HEK293 (cell line): ENCODE results near the gene PERCC1.
"Not testable (repeated sequence)": the region's sequence is repeated elsewhere in the genome, so short reads cannot be mapped to it uniquely, and the experiment has no call there.

Source experiments
- CTCF ChIA-PET: fragments of 350-600 bp; formaldehyde crosslinking; extraction: SDS; loops from one replicate; lab custom pipeline; 2021; ENCODE audit warnings: antibody characterized with exemption; lab: Yijun Ruan, JAX
- POLR2A ChIA-PET: fragments of 300-600 bp; formaldehyde crosslinking; extraction: SDS; loops from one replicate; lab custom pipeline; 2020; ENCODE audit warnings: antibody characterized with exemption, inconsistent platforms; lab: Yijun Ruan, JAX
- H3K27ac ChIP-seq: fragments of 200-500 bp; sonication (Bioruptor generic); 2 replicates; pipeline ENCODE4 v1.5.1; 2014; ENCODE audit warnings: low read depth, low read length, control low read depth, inconsistent platforms; ENCODE audit errors: extremely low read depth
- H3K36me3 ChIP-seq, 2 experiments: fragments of 200-500 bp in 1 of 2; sonication (Bioruptor generic) in 1 of 2; 1 replicate in 1 of 2; 2 replicates in 1 of 2; pipeline ENCODE4 v1.5.1; 2014 to 2017; ENCODE audit warnings: inconsistent platforms in 2 of 2, low read length in 2 of 2; ENCODE audit not compliant: control insufficient read depth in 2 of 2, insufficient read depth in 1 of 2
- H3K4me1 ChIP-seq: fragments of 200-500 bp; sonication (Bioruptor generic); 2 replicates; pipeline ENCODE4 v1.5.1; 2014; ENCODE audit warnings: mild to moderate bottlenecking, low read length, inconsistent platforms; ENCODE audit not compliant: control insufficient read depth, insufficient read depth
- H3K4me3 ChIP-seq: 2 replicates; pipeline ENCODE4 v1.5.1; 2011; ENCODE audit warnings: low read depth, mild to moderate bottlenecking, control low read depth, low read length, moderate library complexity
- H3K9me3 ChIP-seq: fragments of 200-500 bp; sonication (Bioruptor generic); 2 replicates; pipeline ENCODE4 v1.5.1; 2014; ENCODE audit warnings: low read depth, low read length, inconsistent platforms; ENCODE audit not compliant: control insufficient read depth, insufficient read depth
- GLIS1 ChIP-seq: fragments of 450-650 bp; formaldehyde crosslinking; IDR thresholded peaks from 2 replicates; pipeline ENCODE4 v1.5.1; 2016; ENCODE audit warnings: missing biosample characterization, missing genetic modification characterization
- KLF10 ChIP-seq: fragments of 450-650 bp; IDR thresholded peaks from 2 replicates; pipeline ENCODE4 v1.5.1; 2018; ENCODE audit warnings: missing biosample characterization, mild to moderate bottlenecking, missing genetic modification characterization
- PRDM6 ChIP-seq: fragments of 450-650 bp; formaldehyde crosslinking; IDR thresholded peaks from 2 replicates; pipeline ENCODE4 v1.5.1; 2017; ENCODE audit warnings: missing biosample characterization, missing genetic modification characterization
- ZNF146 ChIP-seq: fragments of 450-650 bp; formaldehyde crosslinking; IDR thresholded peaks from 2 replicates; pipeline ENCODE4 v1.5.1; 2016; ENCODE audit warnings: missing biosample characterization, missing genetic modification characterization
- ZNF202 ChIP-seq: fragments of 450-650 bp; formaldehyde crosslinking; IDR thresholded peaks from 2 replicates; pipeline ENCODE4 v1.5.1; 2016; ENCODE audit warnings: missing biosample characterization, missing genetic modification characterization, borderline replicate concordance
- ZNF221 ChIP-seq: fragments of 450-650 bp; formaldehyde crosslinking; IDR thresholded peaks from 2 replicates; pipeline ENCODE4 v1.5.1; 2017; ENCODE audit warnings: missing biosample characterization, missing genetic modification characterization, borderline replicate concordance
- ZNF24 ChIP-seq: fragments of 450-650 bp; formaldehyde crosslinking; IDR thresholded peaks from 2 replicates; pipeline ENCODE4 v1.5.1; 2016; ENCODE audit warnings: missing biosample characterization, missing genetic modification characterization
- ZNF248 ChIP-seq: fragments of 450-650 bp; formaldehyde crosslinking; IDR thresholded peaks from 2 replicates; pipeline ENCODE4 v1.5.1; 2017; ENCODE audit warnings: missing biosample characterization, missing genetic modification characterization
- ZNF266 ChIP-seq: fragments of 450-650 bp; formaldehyde crosslinking; IDR thresholded peaks from 2 replicates; pipeline ENCODE4 v1.5.1; 2016; ENCODE audit warnings: missing biosample characterization, missing genetic modification characterization, low read depth
- ZNF335 ChIP-seq: fragments of 450-650 bp; formaldehyde crosslinking; conservative IDR thresholded peaks from 2 replicates; pipeline ENCODE4 v1.5.1; 2016; ENCODE audit warnings: missing biosample characterization, missing genetic modification characterization
- ZNF629 ChIP-seq: fragments of 450-650 bp; formaldehyde crosslinking; IDR thresholded peaks from 2 replicates; pipeline ENCODE4 v1.5.1; 2017; ENCODE audit warnings: missing biosample characterization, missing genetic modification characterization
- ZNF670 ChIP-seq: fragments of 450-650 bp; formaldehyde crosslinking; IDR thresholded peaks from 2 replicates; pipeline ENCODE4 v1.5.1; 2016; ENCODE audit warnings: missing biosample characterization, missing genetic modification characterization, low read depth
- ZNF747 ChIP-seq: fragments of 450-650 bp; formaldehyde crosslinking; IDR thresholded peaks from 2 replicates; pipeline ENCODE4 v1.5.1; 2016; ENCODE audit warnings: missing biosample characterization, missing genetic modification characterization
- ZNF777 ChIP-seq: fragments of 450-650 bp; formaldehyde crosslinking; IDR thresholded peaks from 2 replicates; pipeline ENCODE4 v1.5.1; 2017; ENCODE audit warnings: missing biosample characterization, missing genetic modification characterization, borderline replicate concordance
- ZNF791 ChIP-seq: fragments of 450-650 bp; formaldehyde crosslinking; IDR thresholded peaks from 2 replicates; pipeline ENCODE4 v1.5.1; 2016; ENCODE audit warnings: missing biosample characterization, missing genetic modification characterization

PERCC1 gene

GRCh38 chr16:1475552-1476114 is 44.8 kb downstream of the PERCC1 start:
- Histone ChIP-seq H3K9me3 (no peaks in the 10 kb centered on the region), H3K27ac (peak overlapping the region; percentile 68), H3K36me3 (no peaks in the 10 kb centered on the region), H3K4me3 (peak overlapping the region; percentile 45), H3K4me1 (peaks cover 3% of the 10 kb centered on the region; the same call in 1 of the 2 replicates)
- POLR2A ChIA-PET, result no interaction called here
- TF ChIP-seq ZNF335 (peak; percentile 93), PRDM6 (tag by site-specific recombination) (no peak)
- CTCF ChIA-PET, result no interaction called here

- POLR2A ChIA-PET, result no interaction called here
- no peak overlapping the region for H3K4me3 ChIP-seq
- no peak for TF ChIP-seq ZNF24 (tag by site-specific recombination)
- TF ChIP-seq ZNF629 (tag by site-specific recombination), result no peak
- no peak for TF ChIP-seq KLF10 (tag by site-specific recombination)
- TF ChIP-seq, all 188 proteins: peak for 0
- no peaks in the 10 kb centered on the region for H3K9me3 ChIP-seq
- peaks cover 3% of the 10 kb centered on the region; the same call in 1 of the 2 replicates for H3K4me1 ChIP-seq
- H3K27ac ChIP-seq, result no peak overlapping the region
- CTCF ChIA-PET, result no interaction called here
- no peaks in the 10 kb centered on the region for H3K36me3 ChIP-seq
Measured at GRCh38 chr16:1477033-1477432, 46.2 kb downstream of the PERCC1 start.

- CTCF ChIA-PET, H3K27ac ChIP-seq, H3K36me3 ChIP-seq, H3K4me1 ChIP-seq, H3K9me3 ChIP-seq, H3K4me3 ChIP-seq, POLR2A ChIA-PET: not testable (repeated sequence)
- TF ChIP-seq ZNF146, result peak; percentile 77
Measured at GRCh38 chr16:1478937-1479336, 48.1 kb downstream of the PERCC1 start.

GRCh38 chr16:1481906-1482835 is 51.3 kb downstream of the PERCC1 start:
- Histone ChIP-seq H3K9me3 (no peaks in the 10 kb centered on the region), H3K27ac (no peak overlapping the region), H3K4me3 (no peak overlapping the region), H3K36me3 (no peaks in the 10 kb centered on the region), H3K4me1 (no peaks in the 10 kb centered on the region)
- TF ChIP-seq GLIS1 (tag by site-specific recombination) (no peak), ZNF266 (tag by site-specific recombination) (no peak), ZNF221 (tag by site-specific recombination) (no peak), ZNF747 (no peak), ZNF791 (no peak), ZNF777 (tag by site-specific recombination) (no peak), ZNF670 (no peak), ZNF248 (tag by site-specific recombination) (no peak), ZNF202 (tag by site-specific recombination) (no peak)
- POLR2A ChIA-PET, result no interaction called here
- CTCF ChIA-PET, result no interaction called here
